Right ventricle myocardium superior (tissue), 1 donor: ENCODE results near the gene TVP23A. TPM values are rescaled to one million over a fixed set of nuclear protein-coding genes. Genes with fewer than 3 reads are reported as not detected.
A peak's percentile ranks its signal among the peaks of the same experiment; 100 is the strongest.
"Not testable (repeated sequence)": the region's sequence is repeated elsewhere in the genome, so short reads cannot be mapped to it uniquely, and the experiment has no call there.

ENCODE experiments used
- ATAC-seq: fragments of 200-7000 bp; cut with Tn5 transposase; one replicate; pipeline ENCODE4 v1.9.1; 2020; ENCODE audit warnings: mild to moderate bottlenecking; ENCODE audit not compliant: poor library complexity
- DNase-seq: peaks from one replicate; pipeline ENCODE4 v3.0.0-alpha.2; 2020
- intact Hi-C: fragments of 100-400 bp; cut with DNase I; formaldehyde crosslinking; loops from one replicate; pipeline ENCODE4 v1.11.2; 2022
- total RNA-seq: library from RNA; stranded (reverse); fragmentation: NEBNext Ultra II Directional; extraction: Animal tissue kit (Norgen Biotek cat#: 25700); gene quantifications from one replicate; pipeline ENCODE4 v1.2.1, GENCODE V29; 2021
- donor health status: DM: no; HTN: yes; CAD: no; lungs with severe emphysema.

The TVP23A gene
- total RNA-seq, 1 donor from 2014 or later, result 0.19 TPM

GRCh38 chr16:10812312-10813098, 6.1 kb downstream of the TVP23A start:
- DNase-seq (no peak), ATAC-seq (no peak)
- intact Hi-C loops, result no loop called here

GRCh38 chr16:10809706-10810105, 8.9 kb downstream of the TVP23A start:
- ATAC-seq, result no peak
- DNase-seq, result no peak
- intact Hi-C loops, result no loop called here

- intact Hi-C loops, result no loop called here
- DNase-seq, result no peak
- no peak for ATAC-seq
These were observed 9.7 kb downstream of the TVP23A start for GRCh38 chr16:10808850-10809249.

GRCh38 chr16:10808218-10808617, 10.4 kb downstream of the TVP23A start:
- DNase-seq (no peak), ATAC-seq (no peak)
- intact Hi-C loops, result no loop called here

- intact Hi-C loops, result no loop called here
- ATAC-seq (peak; percentile 27), DNase-seq (no peak)
These were observed 11.9 kb downstream of the TVP23A start for GRCh38 chr16:10806698-10807097.

- ATAC-seq (no peak), DNase-seq (no peak)
- intact Hi-C loops, result no loop called here
These were observed 13.3 kb downstream of the TVP23A start for GRCh38 chr16:10805334-10805733.

GRCh38 chr16:10799736-10800135, 18.9 kb downstream of the TVP23A start:
- DNase-seq, result no peak
- no peak for ATAC-seq
- intact Hi-C loops, result no loop called here

- intact Hi-C loops, result no loop called here
- ATAC-seq (no peak), DNase-seq (no peak)
These were observed 27.5 kb downstream of the TVP23A start for GRCh38 chr16:10791048-10791447.

GRCh38 chr16:10788630-10789029, 30.0 kb downstream of the TVP23A start:
- intact Hi-C loops, DNase-seq, ATAC-seq: not testable (repeated sequence)

- intact Hi-C loops, result no loop called here
- DNase-seq (no peak), ATAC-seq (no peak)
These were observed 31.3 kb downstream of the TVP23A start for GRCh38 chr16:10787304-10787703.

- ATAC-seq (no peak), DNase-seq (no peak)
- intact Hi-C loops, result no loop called here
These were observed 36.0 kb downstream of the TVP23A start for GRCh38 chr16:10782628-10783027.

- no peak for DNase-seq
- ATAC-seq, result no peak
- intact Hi-C loops, result no loop called here
These were observed 38.0 kb downstream of the TVP23A start for GRCh38 chr16:10780628-10781027.

GRCh38 chr16:10779908-10780307, 38.7 kb downstream of the TVP23A start:
- intact Hi-C loops, ATAC-seq: not testable (repeated sequence)

GRCh38 chr16:10777356-10777755, 41.2 kb downstream of the TVP23A start:
- intact Hi-C loops, result no loop called here
- ATAC-seq (no peak), DNase-seq (no peak)

More at GRCh38 chr16:10779908-10780307, 38.7 kb downstream of the TVP23A start:
- DNase-seq, result not testable (repeated sequence)

GRCh38 chr16:10776923-10777322, 41.7 kb downstream of the TVP23A start:
- intact Hi-C loops, ATAC-seq, DNase-seq: not testable (repeated sequence)

GRCh38 chr16:10776280-10776679, 42.3 kb downstream of the TVP23A start:
- DNase-seq, result no peak
- intact Hi-C loops, result no loop called here
- ATAC-seq, result no peak

GRCh38 chr16:10770907-10771306, 47.7 kb downstream of the TVP23A start:
- no peak for DNase-seq
- intact Hi-C loops, result no loop called here
- no peak for ATAC-seq

GRCh38 chr16:10769381-10769780, 49.2 kb downstream of the TVP23A start:
- no peak for DNase-seq
- intact Hi-C loops, result no loop called here
- no peak for ATAC-seq

- intact Hi-C loops, result no loop called here
- DNase-seq (no peak), ATAC-seq (no peak)
These were observed 51.5 kb downstream of the TVP23A start for GRCh38 chr16:10767127-10767526.

- DNase-seq (no peak), ATAC-seq (peak; percentile 10)
- intact Hi-C loops, result no loop called here
These were observed 52.8 kb downstream of the TVP23A start for GRCh38 chr16:10765772-10766171.

- intact Hi-C loops, result no loop called here
- no peak for ATAC-seq
These were observed 55.1 kb downstream of the TVP23A start for GRCh38 chr16:10763456-10763855.

More at GRCh38 chr16:10763456-10763855, 55.1 kb downstream of the TVP23A start:
- DNase-seq, result no peak
